Measurements from ENCODE around the gene CEP70.
"Not testable (repeated sequence)": the region's sequence is repeated elsewhere in the genome, so short reads cannot be mapped to it uniquely, and the experiment has no call there.

Gene CEP70

GRCh38 chr3:138608322-138609135 lies 14.5 kb upstream of the CEP70 start, which contains the start of gene FAIM:
TSS of gene FAIM (plus strand) at chr3:138608771. CDS start at chr3:138619727, 10,956 bp downstream.
- Histone ChIP-seq H3K36me3 (ENCODE audit: control insufficient read depth, insufficient read depth, low read length) (no peaks in the 10 kb centered on the region), H3K4me3 (replicated peaks; ENCODE audit: low read depth, low read length) (peak within 1 kb of the TSS; percentile 74), H3K27me3 (replicated peaks; ENCODE audit: control insufficient read depth, insufficient read depth, low read length) (no peaks in the 10 kb centered on the region)
- DNase-seq (ENCODE audit: extremely low read depth, insufficient read length), result peak; percentile 86
- TF ChIP-seq CTCF (IDR thresholded peaks at IDR 0.05; ENCODE audit: insufficient read depth, low read length, poor library complexity, severe bottlenecking), result no peak

- DNase-seq (ENCODE audit: extremely low read depth, insufficient read length); H3K36me3 ChIP-seq (ENCODE audit: control insufficient read depth, insufficient read depth, low read length); H3K4me3 ChIP-seq (replicated peaks; ENCODE audit: low read depth, low read length); H3K27me3 ChIP-seq (replicated peaks; ENCODE audit: control insufficient read depth, insufficient read depth, low read length): not testable (repeated sequence)
Measured at GRCh38 chr3:138604106-138604595, 10.1 kb upstream of the CEP70 start.

- not testable (repeated sequence) for H3K4me3 ChIP-seq (replicated peaks; ENCODE audit: low read depth, low read length); H3K27me3 ChIP-seq (replicated peaks; ENCODE audit: control insufficient read depth, insufficient read depth, low read length); DNase-seq (ENCODE audit: extremely low read depth, insufficient read length); H3K36me3 ChIP-seq (ENCODE audit: control insufficient read depth, insufficient read depth, low read length)
Measured at GRCh38 chr3:138601661-138602060, 7.6 kb upstream of the CEP70 start.

- Histone ChIP-seq H3K4me3 (replicated peaks; ENCODE audit: low read depth, low read length) (no peak overlapping the region), H3K36me3 (ENCODE audit: control insufficient read depth, insufficient read depth, low read length) (no peaks in the 10 kb centered on the region), H3K27me3 (replicated peaks; ENCODE audit: control insufficient read depth, insufficient read depth, low read length) (no peaks in the 10 kb centered on the region)
- DNase-seq (ENCODE audit: extremely low read depth, insufficient read length), result no peak
- no peak for TF ChIP-seq CTCF (IDR thresholded peaks at IDR 0.05; ENCODE audit: insufficient read depth, low read length, poor library complexity, severe bottlenecking)
Measured at GRCh38 chr3:138600100-138600745, 6.2 kb upstream of the CEP70 start.

- TF ChIP-seq CTCF (IDR thresholded peaks at IDR 0.05; ENCODE audit: insufficient read depth, low read length, poor library complexity, severe bottlenecking), result no peak
- Histone ChIP-seq H3K36me3 (ENCODE audit: control insufficient read depth, insufficient read depth, low read length) (no peaks in the 10 kb centered on the region), H3K27me3 (replicated peaks; ENCODE audit: control insufficient read depth, insufficient read depth, low read length) (no peaks in the 10 kb centered on the region), H3K4me3 (replicated peaks; ENCODE audit: low read depth, low read length) (no peak overlapping the region)
- DNase-seq (ENCODE audit: extremely low read depth, insufficient read length), result no peak
Measured at GRCh38 chr3:138598534-138598933, 4.5 kb upstream of the CEP70 start.

- not testable (repeated sequence) for H3K4me3 ChIP-seq (replicated peaks; ENCODE audit: low read depth, low read length); H3K36me3 ChIP-seq (ENCODE audit: control insufficient read depth, insufficient read depth, low read length); DNase-seq (ENCODE audit: extremely low read depth, insufficient read length); H3K27me3 ChIP-seq (replicated peaks; ENCODE audit: control insufficient read depth, insufficient read depth, low read length)
Measured at GRCh38 chr3:138597186-138597976, 3.3 kb upstream of the CEP70 start.
